ENCODE measurements around the gene CYTH4. TPM values are rescaled to one million over a fixed set of nuclear protein-coding genes. Genes with fewer than 3 reads are reported as not detected.

Gene CYTH4
- total RNA-seq, 1 donor from 2014 or later: not detected

DNA sequence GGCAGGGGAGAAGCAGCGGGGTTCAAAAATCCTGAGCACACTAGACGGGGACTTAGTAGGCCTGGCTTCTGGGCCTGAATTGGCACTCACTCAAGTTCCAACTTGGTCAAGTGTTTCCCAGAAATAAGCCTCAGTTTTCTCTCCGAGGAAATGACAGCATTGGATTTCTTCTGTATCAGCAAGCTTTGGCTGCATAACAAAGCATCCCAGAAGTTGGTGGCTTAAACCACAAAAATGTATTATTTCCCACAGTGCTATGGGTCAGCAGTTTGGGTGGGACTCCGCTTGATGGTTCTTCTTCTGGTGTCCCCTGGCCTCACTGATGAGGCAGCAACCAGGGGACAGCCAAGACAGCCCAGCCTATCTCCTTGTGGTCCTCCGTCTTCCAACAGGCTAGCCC, 1.6 kb upstream of the CYTH4 start:
- TF ChIP-seq CTCF (IDR thresholded peaks at IDR 0.05): no peak
- no peak for TF ChIP-seq EZH2 (IDR thresholded peaks at IDR 0.05)
- TF ChIP-seq EZH2phosphoT487 (IDR thresholded peaks at IDR 0.05): no peak
- Histone ChIP-seq H2AFZ (replicated peaks) (no peak overlapping the region), H3K4me2 (no peak overlapping the region), H3K4me1 (peaks cover 12% of the 10 kb centered on the region), H3K9me3 (ENCODE audit: low read depth) (no peaks in the 10 kb centered on the region), H3K27me3 (no peaks in the 10 kb centered on the region), H3K27ac (no peak overlapping the region), H3K79me2 (ENCODE audit: low read depth) (no peaks in the 10 kb centered on the region), H3K36me3 (no peaks in the 10 kb centered on the region), H3K9ac (no peak overlapping the region), H4K20me1 (ENCODE audit: low read depth) (no peaks in the 10 kb centered on the region), H3F3A (ENCODE audit: low read depth) (no peaks in the 10 kb centered on the region), H3K4me3 (no peak overlapping the region)
- Mint-ChIP-seq H3K27me3 (ENCODE audit: insufficient read depth, low read depth) (peaks cover 21% of the 10 kb centered on the region), H3K4me1 (peaks cover 21% of the 10 kb centered on the region), H3K4me3 (no peak overlapping the region), H3K27ac (no peak overlapping the region), H3K9me3 (no peaks in the 10 kb centered on the region), H3K36me3 (no peaks in the 10 kb centered on the region)
- DNase-seq (ENCODE audit: low spot score): no peak

DNA sequence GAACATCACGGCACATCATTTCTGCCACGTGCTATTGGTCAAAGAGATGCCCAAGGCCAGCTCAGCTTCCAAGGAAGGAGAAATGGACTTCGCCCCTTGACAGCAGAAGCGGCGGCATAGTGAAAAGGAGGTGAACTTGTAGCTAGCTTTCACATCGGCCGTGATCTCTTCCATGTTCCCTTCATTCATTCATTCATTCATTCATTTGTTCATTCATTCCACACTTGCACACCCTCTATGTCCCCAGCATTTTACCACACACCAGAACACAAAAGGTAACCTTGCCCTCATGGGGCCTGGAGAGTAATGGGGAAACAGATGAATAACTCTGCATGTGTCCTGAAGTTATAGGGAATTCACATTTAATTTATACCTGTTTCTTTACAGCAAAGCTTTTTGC, 1.1 kb upstream of the CYTH4 start:
- Mint-ChIP-seq H3K27ac (no peak overlapping the region), H3K4me1 (peaks cover 21% of the 10 kb centered on the region), H3K4me3 (no peak overlapping the region), H3K9me3 (no peaks in the 10 kb centered on the region), H3K27me3 (ENCODE audit: insufficient read depth, low read depth) (peaks cover 23% of the 10 kb centered on the region), H3K36me3 (no peaks in the 10 kb centered on the region)
- Histone ChIP-seq H3K4me1 (peaks cover 12% of the 10 kb centered on the region), H3K4me2 (no peak overlapping the region), H3K9ac (no peak overlapping the region), H3K27me3 (no peaks in the 10 kb centered on the region), H3K27ac (no peak overlapping the region), H3K4me3 (no peak overlapping the region), H3K36me3 (no peaks in the 10 kb centered on the region), H3K79me2 (ENCODE audit: low read depth) (no peaks in the 10 kb centered on the region), H4K20me1 (ENCODE audit: low read depth) (no peaks in the 10 kb centered on the region), H3K9me3 (ENCODE audit: low read depth) (no peaks in the 10 kb centered on the region), H3F3A (ENCODE audit: low read depth) (no peaks in the 10 kb centered on the region), H2AFZ (replicated peaks) (no peak overlapping the region)
- TF ChIP-seq CTCF (IDR thresholded peaks at IDR 0.05) (no peak), EZH2phosphoT487 (IDR thresholded peaks at IDR 0.05) (no peak), EZH2 (IDR thresholded peaks at IDR 0.05) (no peak)
- no peak for DNase-seq (ENCODE audit: low spot score)

DNA sequence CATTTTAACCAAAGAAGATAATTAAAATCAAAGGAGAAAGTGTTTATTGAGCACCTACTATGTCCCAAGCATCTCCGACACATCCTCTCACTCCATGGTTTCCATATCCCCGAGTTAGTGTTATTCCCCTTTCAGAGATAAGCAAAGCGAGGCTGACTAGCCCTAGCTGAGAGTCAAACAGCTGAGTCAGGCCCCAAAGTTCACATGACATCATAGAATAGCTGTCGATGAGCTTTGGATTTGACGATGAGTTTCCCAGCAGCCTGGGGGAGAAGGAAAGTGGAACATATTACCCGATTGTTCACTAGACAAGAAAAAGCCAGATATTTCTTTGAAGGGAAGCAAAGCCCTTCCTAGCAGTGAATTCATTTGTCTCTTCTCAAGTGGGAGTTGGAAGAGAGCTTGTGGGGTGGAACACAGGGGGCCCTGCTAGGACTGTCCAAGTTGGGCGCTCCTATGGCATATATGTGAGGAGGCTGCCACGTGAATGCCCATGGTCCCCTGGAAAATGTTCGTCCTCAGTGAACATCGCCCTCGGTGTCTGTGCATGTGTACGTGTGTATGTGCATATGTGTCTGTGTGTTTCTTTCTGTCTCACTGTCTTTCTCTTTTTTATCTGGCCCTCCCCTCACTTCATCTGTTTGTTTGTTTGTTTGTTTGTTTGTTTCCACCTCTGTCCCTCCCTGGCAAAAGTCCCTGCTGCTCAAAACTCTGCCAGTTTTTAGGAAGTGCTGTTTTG, 493 bp upstream of the CYTH4 start:
- H3K4me2 ChIP-seq: no peak overlapping the region
- no peaks in the 10 kb centered on the region for H4K20me1 ChIP-seq (ENCODE audit: low read depth)
- Mint-ChIP-seq H3K36me3 (no peaks in the 10 kb centered on the region), H3K27ac (no peak overlapping the region), H3K4me3 (no peak overlapping the region), H3K27me3 (ENCODE audit: insufficient read depth, low read depth) (peaks cover 24% of the 10 kb centered on the region), H3K4me1 (peaks cover 21% of the 10 kb centered on the region), H3K9me3 (no peaks in the 10 kb centered on the region)
- no peaks in the 10 kb centered on the region for H3K79me2 ChIP-seq (ENCODE audit: low read depth)
- H3F3A ChIP-seq (ENCODE audit: low read depth): no peaks in the 10 kb centered on the region
- H3K9ac ChIP-seq: no peak overlapping the region
- no peak overlapping the region for H3K27ac ChIP-seq
- H3K4me3 ChIP-seq: no peak overlapping the region
- no peaks in the 10 kb centered on the region for H3K9me3 ChIP-seq (ENCODE audit: low read depth)
- no peaks in the 10 kb centered on the region for H3K36me3 ChIP-seq
- no peak for DNase-seq (ENCODE audit: low spot score)
- H2AFZ ChIP-seq (replicated peaks): no peak overlapping the region
- TF ChIP-seq CTCF (IDR thresholded peaks at IDR 0.05): no peak
- TF ChIP-seq EZH2 (IDR thresholded peaks at IDR 0.05): no peak
- no peak for TF ChIP-seq EZH2phosphoT487 (IDR thresholded peaks at IDR 0.05)
- peaks cover 12% of the 10 kb centered on the region for H3K4me1 ChIP-seq
- H3K27me3 ChIP-seq: no peaks in the 10 kb centered on the region

All from neural progenitor cell (in vitro differentiated cells).